ENCODE data around the gene IHH. TPM values are rescaled to one million over a fixed set of nuclear protein-coding genes. Genes with fewer than 3 reads are reported as not detected.

The IHH gene
- total RNA-seq, 3 donors from 2014 or later (not counting 1 experiment from before 2014, with no cell fraction given) = not detected

DNA sequence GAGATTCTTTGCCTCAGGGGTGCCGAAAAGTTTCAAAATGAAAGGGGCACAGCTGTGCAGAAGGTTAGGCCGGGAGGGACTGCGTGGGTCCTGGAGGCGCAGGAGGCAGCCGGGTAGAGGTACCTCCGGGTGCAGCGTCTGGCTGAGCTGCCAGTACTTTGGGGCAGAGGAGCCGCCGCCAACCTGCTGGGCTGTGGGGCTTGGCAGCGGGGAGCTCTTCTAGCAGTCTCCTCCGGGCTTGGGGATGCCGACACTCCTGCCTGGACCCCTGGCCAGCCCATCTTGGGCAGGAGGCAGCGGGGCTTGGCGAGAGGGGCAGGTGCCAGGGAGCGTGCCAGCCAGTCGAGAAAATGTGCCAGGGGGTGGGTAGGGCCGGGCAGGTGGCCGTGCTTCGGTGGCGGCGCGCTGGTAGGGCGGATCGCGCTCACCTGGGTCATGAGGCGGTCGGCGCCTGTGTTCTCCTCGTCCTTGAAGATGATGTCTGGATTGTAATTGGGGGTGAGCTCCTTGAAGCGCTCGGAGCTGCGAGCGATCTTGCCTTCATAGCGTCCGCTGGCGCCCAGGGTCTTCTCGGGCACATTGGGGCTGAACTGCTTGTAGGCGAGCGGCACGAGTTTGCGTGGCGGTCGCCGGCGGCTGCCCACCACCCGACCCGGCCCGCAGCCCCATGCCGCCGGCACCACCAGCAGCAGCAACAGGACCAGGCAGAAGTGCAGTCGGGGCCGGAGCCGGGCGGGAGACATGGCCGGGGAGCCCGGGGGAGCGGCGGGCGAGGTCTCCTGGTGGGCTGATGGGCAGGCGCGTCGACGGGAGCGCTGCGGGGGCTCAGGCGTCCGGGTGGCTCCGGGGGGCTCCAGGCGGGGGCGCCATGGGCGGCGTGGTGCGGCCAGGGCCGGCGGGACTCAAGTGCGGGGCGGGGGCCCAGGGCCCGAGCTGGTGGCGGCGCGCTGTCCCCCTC is 717 bp downstream of the IHH start:
- Mint-ChIP-seq H3K27ac (no peak overlapping the region), H3K27me3 (ENCODE audit: low read depth in 2 of 2) (peaks cover 41 to 57% of the 10 kb centered on the region in 2 donors), H3K36me3 (no peaks in the 10 kb centered on the region), H3K9me3 (no peaks in the 10 kb centered on the region), H3K4me3 (peak overlapping the region; percentile 73), H3K4me1 (peaks cover 0 to 22% of the 10 kb centered on the region in 2 donors)
- Histone ChIP-seq H3K27ac (ENCODE audit: low read length) (no peak overlapping the region), H3K36me3 (ENCODE audit: control insufficient read depth, insufficient read depth, low read length) (no peaks in the 10 kb centered on the region), H3K4me1 (ENCODE audit: control insufficient read depth, insufficient read depth, low read length) (peaks cover 32% of the 10 kb centered on the region), H3K27me3 (ENCODE audit: control insufficient read depth, insufficient read depth, low read length) (peaks cover 57% of the 10 kb centered on the region), H3K4me3 (ENCODE audit: low read length) (no peak overlapping the region), H3K9me3 (ENCODE audit: control insufficient read depth, insufficient read depth, low read length) (no peaks in the 10 kb centered on the region)
- 5% methylated on average over 81 of the region's 81 CpGs for WGBS (ENCODE audit: insufficient coverage)
- intact Hi-C loops (cut with micrococcal nuclease) = loop anchor here (5.0 kb wide), 1 partner anchor 152 kb away; no protein-coding TSS in a partner anchor
- DNase-seq = peak in 1 of 2 donors; percentile 13
- TF ChIP-seq, protein P1, sequence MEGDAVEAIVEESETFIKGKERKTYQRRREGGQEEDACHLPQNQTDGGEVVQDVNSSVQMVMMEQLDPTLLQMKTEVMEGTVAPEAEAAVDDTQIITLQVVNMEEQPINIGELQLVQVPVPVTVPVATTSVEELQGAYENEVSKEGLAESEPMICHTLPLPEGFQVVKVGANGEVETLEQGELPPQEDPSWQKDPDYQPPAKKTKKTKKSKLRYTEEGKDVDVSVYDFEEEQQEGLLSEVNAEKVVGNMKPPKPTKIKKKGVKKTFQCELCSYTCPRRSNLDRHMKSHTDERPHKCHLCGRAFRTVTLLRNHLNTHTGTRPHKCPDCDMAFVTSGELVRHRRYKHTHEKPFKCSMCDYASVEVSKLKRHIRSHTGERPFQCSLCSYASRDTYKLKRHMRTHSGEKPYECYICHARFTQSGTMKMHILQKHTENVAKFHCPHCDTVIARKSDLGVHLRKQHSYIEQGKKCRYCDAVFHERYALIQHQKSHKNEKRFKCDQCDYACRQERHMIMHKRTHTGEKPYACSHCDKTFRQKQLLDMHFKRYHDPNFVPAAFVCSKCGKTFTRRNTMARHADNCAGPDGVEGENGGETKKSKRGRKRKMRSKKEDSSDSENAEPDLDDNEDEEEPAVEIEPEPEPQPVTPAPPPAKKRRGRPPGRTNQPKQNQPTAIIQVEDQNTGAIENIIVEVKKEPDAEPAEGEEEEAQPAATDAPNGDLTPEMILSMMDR (IDR thresholded peaks at IDR 0.05) = no peak
- no peak for ATAC-seq

DNA sequence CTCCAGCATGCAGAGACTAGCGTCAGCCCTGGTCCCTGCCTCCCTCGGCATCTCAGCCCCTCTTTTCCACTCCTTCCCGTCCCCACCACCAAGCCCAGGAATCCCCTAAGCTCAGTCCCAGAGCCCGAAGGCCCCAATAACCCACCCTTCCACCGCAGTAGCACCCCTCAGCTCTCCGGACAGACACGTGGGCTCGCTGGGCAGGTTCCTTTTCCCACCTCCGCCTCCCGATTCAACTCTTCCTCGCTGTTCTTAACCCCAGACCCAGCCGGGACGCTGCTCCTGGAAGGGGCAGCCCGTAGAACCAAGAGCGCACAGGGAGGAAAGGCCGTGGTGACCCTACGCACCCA is 1.4 kb downstream of the IHH start:
- Histone ChIP-seq H3K4me3 (ENCODE audit: low read length) (no peak overlapping the region), H3K27ac (ENCODE audit: low read length) (no peak overlapping the region), H3K4me1 (ENCODE audit: control insufficient read depth, insufficient read depth, low read length) (peaks cover 32% of the 10 kb centered on the region), H3K27me3 (ENCODE audit: control insufficient read depth, insufficient read depth, low read length) (peaks cover 57% of the 10 kb centered on the region), H3K36me3 (ENCODE audit: control insufficient read depth, insufficient read depth, low read length) (no peaks in the 10 kb centered on the region), H3K9me3 (ENCODE audit: control insufficient read depth, insufficient read depth, low read length) (no peaks in the 10 kb centered on the region)
- intact Hi-C loops (cut with micrococcal nuclease) = loop anchor here (5.0 kb wide), 1 partner anchor 153 kb away; no protein-coding TSS in a partner anchor
- no peaks in the 10 kb centered on the region for H3K9me3 Mint-ChIP-seq
- no peak overlapping the region for H3K27ac Mint-ChIP-seq
- peak in 1 of 2 donors; percentile 9 for DNase-seq
- TF ChIP-seq, protein P1 (IDR thresholded peaks at IDR 0.05) = no peak
- peaks cover 45 to 57% of the 10 kb centered on the region in 2 donors for H3K27me3 Mint-ChIP-seq (ENCODE audit: low read depth in 2 of 2)
- 8% methylated on average over 17 of the region's 17 CpGs for WGBS (ENCODE audit: insufficient coverage)
- H3K4me1 Mint-ChIP-seq = peaks cover 0 to 22% of the 10 kb centered on the region in 2 donors
- peak overlapping the region; percentile 73 for H3K4me3 Mint-ChIP-seq
- no peaks in the 10 kb centered on the region for H3K36me3 Mint-ChIP-seq
- no peak for ATAC-seq

DNA sequence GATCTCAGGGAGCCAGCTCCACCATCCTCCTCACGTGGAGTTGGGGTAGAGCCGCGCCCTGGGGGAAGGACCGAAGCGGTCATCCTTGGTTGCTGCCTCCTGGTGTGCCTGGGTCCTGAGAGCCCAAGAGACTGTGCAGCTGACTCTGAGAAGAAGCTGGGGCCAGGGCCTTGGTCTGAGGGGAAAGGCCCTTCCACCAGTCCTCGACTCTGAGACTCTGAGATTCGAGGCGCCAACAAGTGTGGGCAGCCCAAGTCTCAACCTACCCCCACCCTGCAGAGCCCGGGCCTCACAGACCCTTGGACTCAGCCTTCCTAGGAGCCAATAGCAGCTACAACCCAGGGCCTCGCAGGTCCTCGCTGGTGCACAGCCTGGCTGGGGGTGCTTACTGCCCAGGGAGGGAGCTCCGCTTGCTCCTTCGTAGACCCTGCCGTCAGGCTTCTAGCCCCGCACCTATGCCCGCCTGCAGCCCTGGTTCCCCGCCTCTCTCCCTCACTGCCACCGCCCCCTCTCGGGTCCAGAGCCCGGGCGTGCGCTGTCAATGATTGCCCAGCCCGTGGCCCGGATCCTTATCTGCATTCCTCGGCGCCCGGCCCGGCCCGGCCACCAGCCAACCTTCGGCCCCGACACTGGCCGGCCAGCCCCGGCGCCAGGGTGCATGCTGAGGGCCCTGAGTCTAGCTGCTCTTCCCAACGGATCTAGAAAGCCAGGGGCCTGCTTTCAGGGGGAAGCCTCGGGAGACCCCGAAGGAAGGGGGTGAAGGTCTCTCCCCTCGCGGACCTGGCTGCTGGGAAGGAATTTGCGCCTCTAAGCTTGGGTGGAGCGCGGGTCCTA is 2.0 kb downstream of the IHH start:
- H3K4me1 Mint-ChIP-seq = peaks cover 0 to 22% of the 10 kb centered on the region in 2 donors
- TF ChIP-seq, protein P1 (IDR thresholded peaks at IDR 0.05) = no peak
- Histone ChIP-seq H3K4me1 (ENCODE audit: control insufficient read depth, insufficient read depth, low read length) (peaks cover 32% of the 10 kb centered on the region), H3K4me3 (ENCODE audit: low read length) (no peak overlapping the region), H3K36me3 (ENCODE audit: control insufficient read depth, insufficient read depth, low read length) (no peaks in the 10 kb centered on the region), H3K27ac (ENCODE audit: low read length) (no peak overlapping the region), H3K9me3 (ENCODE audit: control insufficient read depth, insufficient read depth, low read length) (no peaks in the 10 kb centered on the region), H3K27me3 (ENCODE audit: control insufficient read depth, insufficient read depth, low read length) (peaks cover 57% of the 10 kb centered on the region)
- WGBS (ENCODE audit: insufficient coverage) = 11% methylated on average over 42 of the region's 42 CpGs
- peak overlapping the region; percentile 17 for H3K4me3 Mint-ChIP-seq
- peaks cover 50 to 57% of the 10 kb centered on the region in 2 donors for H3K27me3 Mint-ChIP-seq (ENCODE audit: low read depth in 2 of 2)
- DNase-seq = peak in 1 of 2 donors; percentile 10
- no peaks in the 10 kb centered on the region for H3K9me3 Mint-ChIP-seq
- intact Hi-C loops (cut with micrococcal nuclease) = loop anchor here (1.0 to 5.0 kb wide), 4 partner anchors 61 to 240 kb away; no protein-coding TSS in a partner anchor
- H3K36me3 Mint-ChIP-seq = no peaks in the 10 kb centered on the region
- no peak overlapping the region for H3K27ac Mint-ChIP-seq
- no peak for ATAC-seq
